Measurements from ENCODE around the gene PPP3CA.
"Not testable (repeated sequence)": the region's sequence is repeated elsewhere in the genome, so short reads cannot be mapped to it uniquely, and the experiment has no call there.

Gene PPP3CA

GRCh38 chr4:101102114-101102742, 245.1 kb downstream of the PPP3CA start:
- peak; percentile 78 for DNase-seq (ENCODE audit: low spot score)

GRCh38 chr4:101101072-101101471, 246.3 kb downstream of the PPP3CA start:
- DNase-seq (ENCODE audit: low spot score), result no peak

GRCh38 chr4:101098666-101099400, 248.5 kb downstream of the PPP3CA start:
- no peak for DNase-seq (ENCODE audit: low spot score)

DNA sequence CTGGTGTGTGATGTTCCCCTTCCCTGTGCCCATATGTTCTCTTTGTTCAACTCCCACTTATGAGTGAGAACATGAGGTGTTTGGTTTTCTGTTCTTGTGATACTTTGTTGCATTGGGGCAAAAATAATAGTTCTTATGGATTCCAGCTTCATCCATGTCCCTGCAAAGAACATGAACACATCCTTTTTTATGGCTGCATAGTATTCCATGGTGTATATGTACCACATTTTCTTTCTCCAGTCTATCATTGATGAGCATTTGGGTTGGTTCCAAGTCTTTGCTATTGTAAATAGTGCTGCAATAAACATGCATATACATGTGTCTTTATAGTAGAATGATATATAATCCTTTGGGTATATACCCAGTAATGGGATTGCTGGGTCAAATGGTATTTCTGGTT, 254.7 kb downstream of the PPP3CA start:
- DNase-seq (ENCODE audit: low spot score), result not testable (repeated sequence)

DNA sequence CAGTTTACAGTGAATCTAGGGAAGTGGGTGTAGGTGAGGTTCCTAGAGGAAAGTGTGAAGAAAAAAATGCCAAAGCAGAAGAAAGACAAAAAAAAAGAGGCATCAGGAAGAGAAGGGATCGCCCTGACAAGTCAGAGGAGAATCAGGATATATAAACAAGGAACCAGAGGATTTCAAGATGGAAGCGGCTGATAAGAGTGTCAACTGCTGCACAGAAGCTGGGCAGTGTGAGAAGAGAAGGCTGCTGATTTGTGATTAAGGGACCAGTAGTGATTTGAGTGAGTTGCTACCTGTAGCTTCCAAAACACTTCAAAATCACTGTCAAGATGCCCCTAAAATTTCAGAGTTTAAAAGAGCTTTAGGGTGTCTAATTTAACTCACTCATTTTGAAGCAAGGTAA, 258.2 kb downstream of the PPP3CA start:
- no peak for DNase-seq (ENCODE audit: low spot score)

GRCh38 chr4:101086801-101087586, 260.3 kb downstream of the PPP3CA start:
- DNase-seq (ENCODE audit: low spot score), result no peak

- no peak for DNase-seq (ENCODE audit: low spot score)
Measured at GRCh38 chr4:101083131-101083530, 264.2 kb downstream of the PPP3CA start.

DNA sequence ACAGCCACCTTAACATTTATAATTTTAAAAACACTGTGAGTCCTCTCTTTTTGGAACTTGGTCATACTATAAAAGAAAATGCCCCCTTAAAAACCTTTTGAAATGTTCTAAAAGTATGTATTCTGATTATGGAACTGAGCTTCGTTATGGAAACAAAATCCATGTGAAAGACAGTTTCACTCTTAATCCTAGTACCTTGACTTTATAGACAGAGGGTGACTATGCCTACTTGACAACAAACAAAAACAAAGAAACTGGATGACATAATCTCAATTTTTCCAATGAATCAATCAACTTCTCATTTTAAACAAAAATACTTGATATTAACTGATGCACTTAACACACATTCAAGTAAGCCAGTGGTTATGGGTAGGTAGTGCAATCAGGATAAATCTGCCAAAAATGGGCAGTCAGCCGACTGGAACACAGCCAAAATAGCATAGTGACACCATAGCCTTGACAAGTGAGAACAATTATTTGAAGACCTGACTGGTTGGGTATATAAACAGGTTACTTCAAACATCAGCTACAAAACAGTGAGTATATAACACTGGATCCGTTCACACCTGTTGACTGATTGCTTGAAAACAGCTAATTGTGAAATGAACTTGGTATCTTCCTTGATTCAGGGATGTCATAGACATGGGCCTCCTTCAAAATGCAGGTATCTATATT, 265.5 kb downstream of the PPP3CA start:
- no peak for DNase-seq (ENCODE audit: low spot score)

GRCh38 chr4:101081166-101081565, 266.2 kb downstream of the PPP3CA start:
- no peak for DNase-seq (ENCODE audit: low spot score)

DNA sequence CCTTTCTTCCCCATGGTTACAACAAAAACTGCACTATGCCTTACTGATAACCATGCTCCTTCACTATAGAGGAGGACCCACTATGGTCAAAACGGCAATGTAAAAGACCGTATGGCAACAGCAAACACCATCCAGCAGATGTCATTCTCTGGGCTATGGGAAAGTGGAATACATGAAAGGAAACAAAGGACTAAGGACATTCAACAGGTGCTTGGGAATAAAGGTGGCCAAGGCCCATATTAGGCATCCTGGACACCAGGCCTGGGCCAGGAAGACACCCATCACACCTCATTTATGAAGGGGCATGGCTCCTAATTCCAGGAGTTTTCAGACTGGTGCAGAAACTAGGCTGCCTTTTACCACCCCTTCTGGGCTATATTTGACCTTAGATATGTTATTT, 268.4 kb downstream of the PPP3CA start:
- no peak for DNase-seq (ENCODE audit: low spot score)

DNA sequence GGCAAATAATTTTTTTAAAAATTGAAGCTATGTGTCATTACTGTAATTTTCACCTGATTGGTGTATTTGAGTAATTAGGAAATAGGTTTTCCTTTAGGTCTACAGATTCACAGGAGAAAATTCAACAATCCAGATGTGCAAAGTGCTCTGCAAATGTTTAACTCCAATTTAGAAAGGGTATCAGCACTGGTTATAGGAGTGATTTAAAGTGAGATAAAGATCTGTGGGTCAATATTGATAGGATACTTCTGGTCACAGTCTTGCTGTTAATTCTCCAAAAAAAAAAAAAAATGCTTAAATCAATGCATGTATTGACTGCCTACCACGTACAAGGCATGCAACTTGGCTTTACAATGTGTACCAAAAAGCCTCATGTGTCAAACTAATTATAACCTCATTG, 271.3 kb downstream of the PPP3CA start:
- no peak for DNase-seq (ENCODE audit: low spot score)

- no peak for DNase-seq (ENCODE audit: low spot score)
Measured at GRCh38 chr4:101075536-101075935, 271.8 kb downstream of the PPP3CA start.

GRCh38 chr4:101074326-101074725, 273.0 kb downstream of the PPP3CA start:
- no peak for DNase-seq (ENCODE audit: low spot score)

- DNase-seq (ENCODE audit: low spot score), result no peak
Measured at GRCh38 chr4:101071241-101071640, 276.1 kb downstream of the PPP3CA start.

DNA sequence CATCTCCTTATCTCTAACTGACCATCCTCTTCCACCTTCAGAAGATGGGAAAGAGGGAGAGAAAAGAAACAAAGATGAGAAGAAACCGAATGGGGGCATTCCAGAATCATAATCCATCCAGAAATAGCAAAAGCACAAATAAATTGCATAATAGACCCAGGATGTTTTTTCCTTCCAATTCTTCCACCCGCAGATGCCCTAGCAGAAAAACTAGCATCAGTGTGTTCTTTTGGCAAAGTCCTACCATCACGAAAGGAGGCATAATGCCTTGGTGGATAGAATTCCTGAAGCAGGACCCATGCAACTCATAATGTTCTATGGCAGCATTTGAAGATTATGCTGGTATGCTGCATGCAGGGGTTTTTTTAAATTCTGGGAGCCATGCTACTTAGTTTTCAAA, 279.2 kb downstream of the PPP3CA start:
- no peak for DNase-seq (ENCODE audit: low spot score)

- no peak for DNase-seq (ENCODE audit: low spot score)
Measured at GRCh38 chr4:101067383-101067782, 279.9 kb downstream of the PPP3CA start.

GRCh38 chr4:101066626-101067170, 280.6 kb downstream of the PPP3CA start:
- no peak for DNase-seq (ENCODE audit: low spot score)

GRCh38 chr4:101065935-101066485, 281.3 kb downstream of the PPP3CA start:
- no peak for DNase-seq (ENCODE audit: low spot score)

DNA sequence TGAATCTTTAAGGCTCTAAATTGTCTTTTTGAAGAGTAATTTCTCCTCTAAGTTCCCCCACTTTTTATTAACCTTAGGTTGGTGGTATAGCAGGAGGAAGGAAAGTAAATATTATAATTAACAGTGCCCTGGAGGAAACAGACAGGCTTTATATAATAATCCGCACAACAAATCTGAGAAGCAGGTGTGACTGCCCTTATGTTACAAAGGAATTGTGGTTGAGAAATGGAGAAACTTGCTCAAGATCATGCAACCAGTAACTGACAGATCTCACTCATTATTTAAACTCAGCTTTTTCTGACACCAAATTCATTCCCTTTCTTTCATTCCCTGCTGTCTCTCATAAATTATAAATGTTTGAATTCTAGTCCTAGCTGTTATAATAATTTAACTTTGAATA, 282.0 kb downstream of the PPP3CA start:
- DNase-seq (ENCODE audit: low spot score), result no peak

- no peak for DNase-seq (ENCODE audit: low spot score)
Measured at GRCh38 chr4:101064541-101065180, 282.7 kb downstream of the PPP3CA start.

GRCh38 chr4:101055392-101055791, 291.9 kb downstream of the PPP3CA start:
- no peak for DNase-seq (ENCODE audit: low spot score)

Data from pons (tissue), 1 donor.